OCI-LY1 (cell line): ENCODE data around the gene PACRG.

Experiments
- CTCF ChIP-seq: fragments of 200-600 bp; sonication (generic), shearing (Covaris generic); IDR thresholded peaks from 2 replicates; pipeline ENCODE4 v1.5.1; 2017; ENCODE audit warnings: mild to moderate bottlenecking, antibody characterized with exemption, low read length, moderate library complexity, mixed read lengths
- EZH2 ChIP-seq: fragments of 200-600 bp; sonication (generic), shearing (Covaris generic); IDR thresholded peaks from 2 replicates; pipeline ENCODE4 v1.8.0; 2017; ENCODE audit warnings: borderline replicate concordance, mixed run types, mild to moderate bottlenecking, antibody characterized with exemption, low read length, moderate library complexity, mixed read lengths

- TF ChIP-seq CTCF (no peak), EZH2 (no peak)
Observed at GRCh38 chr6:163331245-163331644, 603.5 kb downstream of the PACRG start.
